ENCODE results near the gene DHRS3.

DNA sequence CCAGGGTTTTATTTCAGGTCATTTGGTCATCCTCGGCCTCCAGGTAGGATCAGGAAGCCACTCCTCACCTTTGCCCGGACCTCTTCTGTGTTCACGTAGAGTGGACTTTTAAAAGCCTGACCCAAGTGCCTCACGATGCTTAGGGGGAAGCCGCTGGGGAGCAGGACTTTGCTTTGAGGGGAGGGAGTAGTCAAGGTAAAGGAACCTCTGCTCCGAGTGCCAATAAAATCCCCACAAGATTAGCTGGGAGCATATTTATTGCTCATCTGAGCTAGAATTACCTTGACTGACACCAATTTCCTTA is 603 bp upstream of the DHRS3 start:
- TF ChIP-seq, protein P1, sequence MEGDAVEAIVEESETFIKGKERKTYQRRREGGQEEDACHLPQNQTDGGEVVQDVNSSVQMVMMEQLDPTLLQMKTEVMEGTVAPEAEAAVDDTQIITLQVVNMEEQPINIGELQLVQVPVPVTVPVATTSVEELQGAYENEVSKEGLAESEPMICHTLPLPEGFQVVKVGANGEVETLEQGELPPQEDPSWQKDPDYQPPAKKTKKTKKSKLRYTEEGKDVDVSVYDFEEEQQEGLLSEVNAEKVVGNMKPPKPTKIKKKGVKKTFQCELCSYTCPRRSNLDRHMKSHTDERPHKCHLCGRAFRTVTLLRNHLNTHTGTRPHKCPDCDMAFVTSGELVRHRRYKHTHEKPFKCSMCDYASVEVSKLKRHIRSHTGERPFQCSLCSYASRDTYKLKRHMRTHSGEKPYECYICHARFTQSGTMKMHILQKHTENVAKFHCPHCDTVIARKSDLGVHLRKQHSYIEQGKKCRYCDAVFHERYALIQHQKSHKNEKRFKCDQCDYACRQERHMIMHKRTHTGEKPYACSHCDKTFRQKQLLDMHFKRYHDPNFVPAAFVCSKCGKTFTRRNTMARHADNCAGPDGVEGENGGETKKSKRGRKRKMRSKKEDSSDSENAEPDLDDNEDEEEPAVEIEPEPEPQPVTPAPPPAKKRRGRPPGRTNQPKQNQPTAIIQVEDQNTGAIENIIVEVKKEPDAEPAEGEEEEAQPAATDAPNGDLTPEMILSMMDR (IDR thresholded peaks at IDR 0.05) = no peak
- no peak for TF ChIP-seq POLR2A (IDR thresholded peaks at IDR 0.05)
